Femur (tissue), 1 donor: ENCODE data around the gene OR4M1.
"Not testable (repeated sequence)": the region's sequence is repeated elsewhere in the genome, so short reads cannot be mapped to it uniquely, and the experiment has no call there.

Experiments
- DNase-seq: peaks from one replicate; pipeline ENCODE4 v3.0.0-alpha.2; 2017

The OR4M1 gene, protein sequence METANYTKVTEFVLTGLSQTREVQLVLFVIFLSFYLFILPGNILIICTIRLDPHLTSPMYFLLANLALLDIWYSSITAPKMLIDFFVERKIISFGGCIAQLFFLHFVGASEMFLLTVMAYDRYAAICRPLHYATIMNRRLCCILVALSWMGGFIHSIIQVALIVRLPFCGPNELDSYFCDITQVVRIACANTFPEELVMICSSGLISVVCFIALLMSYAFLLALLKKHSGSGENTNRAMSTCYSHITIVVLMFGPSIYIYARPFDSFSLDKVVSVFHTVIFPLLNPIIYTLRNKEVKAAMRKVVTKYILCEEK

GRCh38 chr14:19773204-19773603 lies at the start of gene OR4M1:
Gene OR4M1, plus strand, starts transcription at chr14:19773504. Its CDS starts 6,819 bp downstream, at chr14:19780323.
- DNase-seq = not testable (repeated sequence)

DNA sequence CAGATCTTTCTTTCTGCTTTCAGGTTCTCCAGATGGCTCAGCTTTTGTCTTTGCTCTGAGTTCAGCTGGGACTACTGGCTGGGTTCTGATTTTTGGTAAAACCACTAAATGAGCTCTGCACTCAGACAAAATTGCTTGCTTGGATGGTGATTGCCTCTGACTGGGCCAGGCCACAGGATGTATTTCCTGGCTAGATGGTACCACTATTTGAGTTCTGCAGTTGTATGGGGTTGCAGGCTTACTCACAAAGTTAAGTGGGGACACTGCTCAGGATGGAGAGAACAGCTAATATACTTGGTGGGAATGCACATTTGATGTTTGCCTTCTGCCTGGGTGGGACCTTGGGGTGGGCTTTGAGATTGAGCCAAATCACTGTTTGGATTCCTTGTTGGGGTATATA lies 43.9 kb upstream of the OR4M1 start:
- no peak for DNase-seq

DNA sequence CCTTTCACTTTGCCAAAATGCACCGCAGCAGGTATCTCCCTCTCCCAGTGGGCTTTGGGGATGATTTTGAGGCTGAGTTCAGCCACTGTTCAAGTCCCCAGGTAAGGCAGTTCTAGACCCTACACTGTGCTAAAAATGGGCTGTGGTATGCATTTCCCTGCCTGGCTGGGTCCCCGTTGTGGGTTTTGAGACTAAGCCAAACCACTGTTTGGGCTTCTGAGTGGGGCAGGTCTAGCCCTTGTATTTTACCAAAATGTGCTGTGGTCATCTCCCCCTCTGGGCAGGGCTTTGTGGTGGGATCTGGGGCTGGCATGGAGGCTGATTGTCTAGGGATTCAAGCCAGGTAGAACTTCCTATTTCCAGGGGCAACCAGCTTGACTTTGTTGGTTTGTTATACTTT lies 43.5 kb upstream of the OR4M1 start:
- DNase-seq = no peak

GRCh38 chr14:19733893-19734292 lies 39.4 kb upstream of the OR4M1 start:
- DNase-seq = not testable (repeated sequence)

DNA sequence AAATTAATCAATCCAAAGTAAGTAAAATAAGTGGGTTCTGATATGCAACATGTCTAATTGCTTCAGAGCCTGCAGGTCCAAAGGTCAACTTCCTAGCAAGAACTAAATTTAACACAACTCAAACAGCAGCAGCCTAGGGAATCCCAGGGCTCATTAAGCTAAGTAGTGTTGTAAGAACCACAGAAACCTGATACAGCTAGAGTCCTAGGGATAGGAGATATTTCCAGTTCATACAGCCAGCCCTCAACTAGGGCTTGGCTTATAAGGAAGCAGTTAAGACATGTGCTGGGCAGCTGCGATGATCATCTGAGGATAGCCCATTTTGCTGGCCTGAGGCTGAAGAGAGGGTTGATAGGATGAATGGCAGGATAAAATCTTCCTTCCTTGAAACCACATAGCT lies 30.0 kb upstream of the OR4M1 start, which contains the start of gene OR4Q3:
Gene OR4Q3 (plus strand): TSS at position 316 of the 400 bp plus-strand sequence.
- no peak for DNase-seq

DNA sequence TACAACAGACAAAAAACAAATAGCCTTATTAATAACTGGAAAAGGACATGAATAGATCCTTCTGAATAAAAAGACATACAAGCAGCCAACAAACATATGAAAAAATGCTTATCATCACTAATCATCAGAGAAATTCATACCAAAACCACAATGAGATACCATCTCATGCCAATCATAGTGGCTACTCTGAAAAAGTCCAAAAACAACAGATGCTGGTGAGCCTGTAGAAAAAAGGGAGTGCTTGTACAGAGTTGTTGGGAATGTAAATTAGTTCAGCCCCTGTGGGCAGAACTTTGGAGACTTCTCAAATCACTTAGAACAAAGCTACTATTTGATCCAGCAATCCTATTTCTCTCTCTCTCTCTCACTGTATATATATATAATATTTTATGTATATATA lies 21.0 kb upstream of the OR4M1 start:
- not testable (repeated sequence) for DNase-seq

DNA sequence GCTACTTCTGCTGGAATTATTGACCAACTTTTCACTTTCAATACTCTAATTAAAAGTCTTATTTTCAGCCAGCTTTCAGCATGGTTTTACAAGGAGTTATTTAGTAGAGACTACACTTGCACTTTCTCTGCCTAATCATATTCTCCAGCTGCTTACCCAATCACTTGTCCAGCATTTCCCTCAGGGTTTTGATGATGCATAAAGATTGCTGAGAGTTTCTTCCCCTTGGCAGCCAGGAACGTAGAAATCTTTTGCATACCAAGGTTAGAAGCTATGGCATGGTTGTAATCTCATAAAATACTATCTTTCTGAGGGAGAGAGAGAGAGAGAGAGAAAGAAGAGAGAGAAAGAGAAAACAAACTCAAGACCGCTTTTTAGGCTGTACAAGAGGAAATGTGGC lies 19.1 kb upstream of the OR4M1 start:
- DNase-seq = no peak

GRCh38 chr14:19771491-19771890 lies 1.8 kb upstream of the OR4M1 start:
- DNase-seq = not testable (repeated sequence)

DNA sequence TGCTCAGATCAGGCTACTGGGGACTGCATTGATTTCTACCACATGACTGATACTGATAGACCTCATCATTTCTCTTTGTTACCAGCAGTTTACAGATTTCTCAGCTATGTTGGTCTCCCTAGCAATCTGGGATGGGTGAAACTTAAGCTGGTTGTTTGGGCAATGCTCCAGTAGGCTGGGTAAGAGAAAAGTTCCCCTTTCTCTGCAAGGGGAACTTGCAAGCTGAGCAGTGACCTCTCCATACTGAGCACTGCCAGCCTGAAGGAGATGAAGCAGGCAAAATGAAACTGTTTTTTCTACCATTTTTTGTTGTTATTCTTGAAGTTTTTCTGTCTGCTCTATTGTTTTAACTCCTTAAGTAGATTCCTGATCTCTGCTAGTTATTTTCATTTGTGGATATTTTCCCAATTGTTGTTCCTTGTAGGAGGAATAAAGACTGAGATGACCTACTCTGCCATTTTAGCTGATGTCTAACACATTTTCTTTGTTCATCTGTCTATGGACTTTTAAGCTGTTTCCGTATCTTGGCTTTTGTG lies 1.3 kb upstream of the OR4M1 start:
- no peak for DNase-seq

DNA sequence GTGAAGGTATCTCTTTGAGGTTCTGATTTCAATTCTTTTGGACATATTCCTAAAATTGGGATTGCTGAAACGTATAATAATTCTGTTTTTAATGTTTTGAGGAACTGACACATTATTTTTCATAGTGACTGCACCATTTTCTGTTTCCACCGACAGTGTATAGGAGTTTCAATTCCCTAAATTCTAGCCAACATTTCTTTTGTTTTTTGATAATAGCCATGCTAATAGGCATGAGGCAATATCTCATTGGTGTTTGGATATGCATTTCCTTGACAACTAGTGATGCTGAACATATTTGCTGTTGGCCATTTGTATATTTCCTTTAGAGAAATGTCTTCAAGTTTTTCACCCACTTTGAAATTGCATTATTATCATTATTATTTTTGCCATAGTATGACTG lies 850 bp upstream of the OR4M1 start:
- not testable (repeated sequence) for DNase-seq

GRCh38 chr14:19775587-19775986 lies 2.3 kb downstream of the OR4M1 start:
- no peak for DNase-seq

- DNase-seq = not testable (repeated sequence)
These were observed 12.5 kb downstream of the OR4M1 start for GRCh38 chr14:19785848-19786247.

- not testable (repeated sequence) for DNase-seq
These were observed 14.0 kb downstream of the OR4M1 start for GRCh38 chr14:19787318-19787717.

DNA sequence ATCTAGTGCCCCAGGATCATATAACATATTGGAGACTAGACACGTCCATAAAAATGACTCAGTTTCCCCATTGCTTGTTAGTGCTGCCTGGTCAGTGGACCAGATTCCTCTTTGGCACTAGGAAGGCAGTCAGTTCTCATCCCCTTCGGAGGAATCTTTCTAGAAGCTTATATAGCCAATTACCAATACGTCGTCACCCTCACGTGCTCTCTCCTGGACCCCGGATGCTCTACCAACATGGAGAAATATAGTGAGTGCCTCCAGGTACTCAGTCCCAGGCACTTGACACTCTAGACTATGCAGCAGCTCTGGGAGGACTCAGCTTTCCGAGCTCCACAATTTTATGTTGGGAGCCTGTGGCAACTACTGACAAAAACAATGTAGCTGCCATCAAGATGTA lies 14.8 kb downstream of the OR4M1 start:
- DNase-seq = not testable (repeated sequence)

- not testable (repeated sequence) for DNase-seq
These were observed 23.3 kb downstream of the OR4M1 start for GRCh38 chr14:19796520-19797108.

DNA sequence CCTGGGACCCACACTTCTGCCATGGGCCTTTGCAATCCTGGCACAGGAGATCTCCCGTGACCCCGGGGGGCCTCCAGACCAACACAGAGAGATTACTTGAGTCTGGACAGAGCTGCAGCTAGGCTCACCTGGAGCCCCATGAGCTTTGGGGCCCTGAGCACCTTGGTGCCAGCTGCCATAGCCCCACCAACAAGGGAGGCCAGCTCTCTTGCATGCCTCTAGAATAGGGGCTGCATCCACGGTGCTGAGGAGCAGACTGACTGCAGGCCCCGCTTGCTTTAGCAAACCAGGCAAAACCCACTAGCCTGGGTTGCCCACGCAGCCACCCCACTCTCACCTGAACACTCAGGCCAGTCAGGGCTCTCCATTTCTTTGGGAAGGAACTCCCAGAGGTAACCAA lies 26.6 kb downstream of the OR4M1 start:
- no peak for DNase-seq

- DNase-seq = no peak
These were observed 27.2 kb downstream of the OR4M1 start for GRCh38 chr14:19800282-19801117.

DNA sequence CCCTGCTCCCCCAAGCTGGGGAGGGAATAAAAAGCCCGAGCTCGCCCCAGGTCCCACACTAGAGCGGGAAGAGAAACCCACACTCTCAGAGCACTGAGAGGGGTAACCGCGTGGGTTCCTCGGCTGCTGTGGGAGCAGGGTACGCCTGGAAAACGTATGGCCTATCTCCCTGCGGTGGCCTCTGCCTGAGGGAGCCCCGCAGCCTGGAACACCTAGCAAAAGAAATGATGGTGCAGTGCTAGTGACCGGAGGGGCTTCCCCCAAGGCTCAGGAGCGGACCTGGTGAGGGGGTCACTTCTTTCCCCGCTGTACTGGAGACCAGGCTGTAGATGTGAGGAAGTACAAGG lies 27.8 kb downstream of the OR4M1 start:
- DNase-seq = no peak

DNA sequence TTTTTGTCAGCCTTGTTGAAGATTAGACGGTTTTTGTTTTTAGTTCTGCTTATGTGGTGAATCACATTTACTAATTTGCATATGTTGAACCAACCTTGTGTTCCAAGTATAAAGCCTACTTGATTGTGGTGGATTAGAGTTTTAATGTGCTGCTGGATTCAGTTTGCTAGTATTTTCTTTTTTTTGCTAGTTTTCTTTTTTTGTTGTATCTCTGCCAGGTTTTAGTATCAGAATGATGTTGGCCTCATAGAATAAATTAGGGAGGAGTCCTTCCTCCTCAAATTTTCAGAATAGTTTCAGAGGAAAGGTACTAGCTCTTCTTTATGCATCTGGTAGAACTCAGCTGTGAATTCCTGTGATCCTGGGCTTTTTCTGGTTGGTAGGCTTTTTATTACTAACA lies 30.2 kb downstream of the OR4M1 start, which contains the start of gene OR4N2:
Gene OR4N2 (plus strand): TSS at position 301 of the 400 bp plus-strand sequence. CDS start 23,679 bp downstream, outside the sequence.
- not testable (repeated sequence) for DNase-seq

- not testable (repeated sequence) for DNase-seq
These were observed 40.0 kb downstream of the OR4M1 start for GRCh38 chr14:19813171-19813920.

DNA sequence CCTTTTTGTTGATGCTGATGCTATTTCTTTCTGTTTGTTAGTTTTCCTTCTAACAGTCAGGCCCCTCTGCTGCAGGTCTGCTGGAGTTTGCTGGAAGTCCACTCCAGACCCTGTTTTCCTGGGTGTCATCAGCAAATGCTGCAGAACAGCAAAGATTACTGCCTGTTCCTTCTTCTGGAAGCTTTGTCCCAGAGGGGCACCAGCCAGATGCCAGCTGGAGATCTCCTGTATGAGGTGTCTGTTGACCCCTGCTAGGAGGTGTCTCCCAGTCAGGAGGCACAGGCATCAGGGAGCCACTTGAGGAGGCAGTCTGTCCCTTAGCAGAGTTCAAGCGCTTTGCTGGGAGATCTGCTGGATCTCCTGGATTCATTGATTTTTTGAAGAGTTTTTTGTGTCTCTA lies 46.6 kb downstream of the OR4M1 start:
- DNase-seq = not testable (repeated sequence)

DNA sequence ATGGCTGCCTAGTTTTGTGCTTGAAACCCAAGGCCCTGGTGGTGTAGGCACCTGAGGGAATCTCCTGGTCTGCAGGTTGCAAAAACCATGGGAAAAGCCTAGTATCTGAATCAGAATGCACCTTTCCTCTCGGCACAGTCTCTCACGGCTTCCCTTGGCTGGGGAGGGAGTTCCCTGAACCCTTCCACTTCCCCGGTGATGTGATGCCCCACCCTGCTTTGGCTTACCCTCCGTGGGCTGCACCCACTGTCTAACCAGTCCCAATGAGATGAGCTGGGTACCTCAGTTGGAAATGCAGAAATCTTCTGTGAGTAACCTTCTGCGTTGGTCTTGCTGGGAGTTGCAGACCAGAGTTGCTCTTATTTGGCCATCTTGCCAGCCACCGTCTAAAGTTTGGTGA lies 47.7 kb downstream of the OR4M1 start:
- DNase-seq = not testable (repeated sequence)
